Measurements from ENCODE around the gene RIMS4. TPM values are rescaled to one million over a fixed set of nuclear protein-coding genes. Genes with fewer than 3 reads are reported as not detected.
"Not testable (repeated sequence)": the region's sequence is repeated elsewhere in the genome, so short reads cannot be mapped to it uniquely, and the experiment has no call there.

RIMS4 gene
- total and polyA plus RNA-seq, 7 experiments from 2014 or later, result not detected

- intact Hi-C loops (cut with micrococcal nuclease); POLR2A ChIA-PET: not testable (repeated sequence)
These were observed 46.5 kb downstream of the RIMS4 start for GRCh38 chr20:44763798-44764197.

DNA sequence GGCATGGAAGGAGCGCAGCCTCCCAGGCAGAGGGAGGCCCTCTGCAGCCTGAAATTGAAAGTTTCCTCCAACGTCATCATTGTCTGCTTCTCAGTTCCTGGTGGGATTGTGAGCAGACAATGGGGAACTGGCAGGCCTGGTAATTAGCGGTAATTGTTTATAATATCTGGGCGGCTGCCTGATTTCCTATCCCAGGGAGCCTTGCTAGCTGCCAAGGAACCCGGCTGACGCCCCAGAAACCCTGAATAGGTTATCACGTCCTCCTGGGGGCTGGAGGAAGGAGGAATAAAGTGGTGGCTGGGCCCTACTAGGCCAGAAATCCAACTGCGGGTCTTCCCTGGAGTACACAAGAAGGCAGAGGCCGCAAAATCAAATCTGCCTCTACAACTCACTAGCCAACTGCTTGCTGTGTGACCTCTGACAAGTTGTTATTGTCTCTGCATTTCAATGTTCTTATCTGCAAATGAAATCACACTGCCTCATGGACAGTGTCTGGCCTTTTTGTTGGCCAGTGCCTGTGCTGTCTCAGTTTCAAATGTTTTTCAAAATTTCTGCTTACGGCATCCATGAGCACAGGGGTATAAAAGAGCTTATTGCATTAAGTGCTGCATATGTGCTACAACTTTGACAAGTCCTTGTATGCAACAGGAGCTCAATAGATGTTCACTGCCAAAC lies 47.7 kb downstream of the RIMS4 start:
- Mint-ChIP-seq H3K27ac (no peak overlapping the region), H3K36me3 (no peaks in the 10 kb centered on the region), H3K4me1 (peaks cover 0 to 3% (median 0%) of the 10 kb centered on the region in 7 donors), H3K27me3 (peaks cover 0 to 18% (median 10%) of the 10 kb centered on the region in 5 donors), H3K9me3 (no peaks in the 10 kb centered on the region), H3K4me3 (no peak overlapping the region)
- POLR2A ChIA-PET, result no interaction called here
- no peak overlapping the region for H3K27ac ChIP-seq (ENCODE audit: low read depth, low read length)
- ATAC-seq, result no peak
- DNase-seq, result no peak
- no peaks in the 10 kb centered on the region for H3K4me1 ChIP-seq (ENCODE audit: control insufficient read depth in 2 of 2, insufficient read depth in 2 of 2, low read length in 2 of 2)
- CTCF ChIA-PET, result no interaction called here
- no peaks in the 10 kb centered on the region for H3K9me3 ChIP-seq (ENCODE audit: control insufficient read depth in 2 of 3, low read length in 3 of 3)
- no peak overlapping the region for H3K4me3 ChIP-seq (ENCODE audit: low read length)
- intact Hi-C loops (cut with micrococcal nuclease), result no loop called here
- H3K36me3 ChIP-seq (ENCODE audit: control insufficient read depth in 2 of 3, insufficient read depth in 3 of 3, low read length in 3 of 3), result no peaks in the 10 kb centered on the region
- H3K27me3 ChIP-seq (ENCODE audit: control insufficient read depth in 2 of 2, insufficient read depth in 2 of 2, low read length in 2 of 2), result no peaks in the 10 kb centered on the region

More at GRCh38 chr20:44763798-44764197, 46.5 kb downstream of the RIMS4 start:
- H3K4me1 Mint-ChIP-seq; DNase-seq; H3K9me3 Mint-ChIP-seq; H3K27me3 ChIP-seq (ENCODE audit: control insufficient read depth in 2 of 2, insufficient read depth in 2 of 2, low read length in 2 of 2); H3K27ac ChIP-seq (ENCODE audit: low read depth, low read length); H3K36me3 ChIP-seq (ENCODE audit: control insufficient read depth in 2 of 3, insufficient read depth in 3 of 3, low read length in 3 of 3); H3K4me1 ChIP-seq (ENCODE audit: control insufficient read depth in 2 of 2, insufficient read depth in 2 of 2, low read length in 2 of 2); H3K4me3 ChIP-seq (ENCODE audit: low read length); H3K27ac Mint-ChIP-seq; H3K4me3 Mint-ChIP-seq; H3K9me3 ChIP-seq (ENCODE audit: control insufficient read depth in 2 of 3, low read length in 3 of 3); CTCF ChIA-PET; ATAC-seq; H3K36me3 Mint-ChIP-seq: not testable (repeated sequence)
- H3K27me3 Mint-ChIP-seq, result peaks cover 0 to 18% (median 10%) of the 10 kb centered on the region in 5 donors

DNA sequence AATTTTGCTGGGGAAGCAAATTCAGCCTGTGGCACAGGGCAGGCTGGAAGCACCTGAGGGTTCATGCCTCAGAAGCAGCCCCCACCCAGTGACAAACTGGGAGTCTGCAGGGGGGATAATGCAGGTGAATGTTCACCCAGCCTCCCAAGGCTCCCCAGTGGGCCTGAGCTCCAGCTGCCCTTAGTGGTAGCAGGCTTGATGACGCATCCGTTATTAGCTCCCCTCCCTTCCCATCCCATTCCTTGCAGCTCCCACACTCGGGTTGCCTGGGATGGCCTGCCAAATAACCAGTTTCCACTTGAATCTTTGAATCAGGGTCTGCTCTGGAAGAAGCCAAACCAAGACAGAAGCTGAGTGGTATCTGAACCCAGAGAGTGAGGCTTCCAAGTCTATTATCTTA lies 48.9 kb downstream of the RIMS4 start:
- Mint-ChIP-seq H3K27ac (no peak overlapping the region), H3K36me3 (no peaks in the 10 kb centered on the region), H3K4me3 (no peak overlapping the region), H3K9me3 (no peaks in the 10 kb centered on the region), H3K27me3 (peaks cover 0 to 17% (median 10%) of the 10 kb centered on the region in 5 donors), H3K4me1 (peaks cover 0 to 3% (median 0%) of the 10 kb centered on the region in 7 donors)
- H3K27me3 ChIP-seq (ENCODE audit: control insufficient read depth in 2 of 2, insufficient read depth in 2 of 2, low read length in 2 of 2), result no peaks in the 10 kb centered on the region
- no peaks in the 10 kb centered on the region for H3K9me3 ChIP-seq (ENCODE audit: control insufficient read depth in 2 of 3, low read length in 3 of 3)
- DNase-seq (no peak), ATAC-seq (no peak)
- H3K36me3 ChIP-seq (ENCODE audit: control insufficient read depth in 2 of 3, insufficient read depth in 3 of 3, low read length in 3 of 3), result no peaks in the 10 kb centered on the region
- intact Hi-C loops (cut with micrococcal nuclease), result no loop called here
- CTCF ChIA-PET, result no interaction called here
- no peak overlapping the region for H3K4me3 ChIP-seq (ENCODE audit: low read length)
- H3K4me1 ChIP-seq (ENCODE audit: control insufficient read depth in 2 of 2, insufficient read depth in 2 of 2, low read length in 2 of 2), result no peaks in the 10 kb centered on the region
- H3K27ac ChIP-seq (ENCODE audit: low read depth, low read length), result no peak overlapping the region
- POLR2A ChIA-PET, result no interaction called here

- H3K4me1 ChIP-seq (ENCODE audit: control insufficient read depth in 2 of 2, insufficient read depth in 2 of 2, low read length in 2 of 2), result no peaks in the 10 kb centered on the region
- no peaks in the 10 kb centered on the region for H3K36me3 Mint-ChIP-seq
- no peak overlapping the region for H3K4me3 Mint-ChIP-seq
- DNase-seq (no peak), ATAC-seq (no peak)
- no peak overlapping the region for H3K4me3 ChIP-seq (ENCODE audit: low read length)
- peaks cover 0 to 12% (median 4%) of the 10 kb centered on the region in 5 donors for H3K27me3 Mint-ChIP-seq
- peaks cover 0 to 3% (median 0%) of the 10 kb centered on the region in 7 donors for H3K4me1 Mint-ChIP-seq
- no peaks in the 10 kb centered on the region for H3K9me3 Mint-ChIP-seq
- no peaks in the 10 kb centered on the region for H3K9me3 ChIP-seq (ENCODE audit: control insufficient read depth in 2 of 3, low read length in 3 of 3)
- no peaks in the 10 kb centered on the region for H3K27me3 ChIP-seq (ENCODE audit: control insufficient read depth in 2 of 2, insufficient read depth in 2 of 2, low read length in 2 of 2)
- ChIA-PET POLR2A (no interaction called here), CTCF (no interaction called here)
- no peak overlapping the region for H3K27ac Mint-ChIP-seq
- H3K27ac ChIP-seq (ENCODE audit: low read depth, low read length), result no peak overlapping the region
- intact Hi-C loops (cut with micrococcal nuclease), result no loop called here
- no peaks in the 10 kb centered on the region for H3K36me3 ChIP-seq (ENCODE audit: control insufficient read depth in 2 of 3, insufficient read depth in 3 of 3, low read length in 3 of 3)
These were observed 50.8 kb downstream of the RIMS4 start for GRCh38 chr20:44759595-44759994.

GRCh38 chr20:44758247-44759101 lies 51.9 kb downstream of the RIMS4 start:
- H3K9me3 ChIP-seq (ENCODE audit: control insufficient read depth in 2 of 3, low read length in 3 of 3), result no peaks in the 10 kb centered on the region
- H3K36me3 ChIP-seq (ENCODE audit: control insufficient read depth in 2 of 3, insufficient read depth in 3 of 3, low read length in 3 of 3), result no peaks in the 10 kb centered on the region
- no peak overlapping the region for H3K27ac ChIP-seq (ENCODE audit: low read depth, low read length)
- CTCF ChIA-PET, result interaction anchor here (0.8 kb wide), 1 partner anchor 11 kb away, joined by 3 read pairs; no protein-coding TSS in a partner anchor
- Mint-ChIP-seq H3K9me3 (no peaks in the 10 kb centered on the region), H3K36me3 (no peaks in the 10 kb centered on the region), H3K27me3 (peaks cover 0 to 9% (median 4%) of the 10 kb centered on the region in 5 donors), H3K4me1 (peaks cover 0 to 2% (median 0%) of the 10 kb centered on the region in 7 donors), H3K27ac (no peak overlapping the region), H3K4me3 (no peak overlapping the region)
- DNase-seq, result no peak
- intact Hi-C loops (cut with micrococcal nuclease), result no loop called here
- no peaks in the 10 kb centered on the region for H3K4me1 ChIP-seq (ENCODE audit: control insufficient read depth in 2 of 2, insufficient read depth in 2 of 2, low read length in 2 of 2)
- POLR2A ChIA-PET, result no interaction called here
- H3K4me3 ChIP-seq (ENCODE audit: low read length), result no peak overlapping the region
- H3K27me3 ChIP-seq (ENCODE audit: control insufficient read depth in 2 of 2, insufficient read depth in 2 of 2, low read length in 2 of 2), result no peaks in the 10 kb centered on the region
- ATAC-seq, result no peak

DNA sequence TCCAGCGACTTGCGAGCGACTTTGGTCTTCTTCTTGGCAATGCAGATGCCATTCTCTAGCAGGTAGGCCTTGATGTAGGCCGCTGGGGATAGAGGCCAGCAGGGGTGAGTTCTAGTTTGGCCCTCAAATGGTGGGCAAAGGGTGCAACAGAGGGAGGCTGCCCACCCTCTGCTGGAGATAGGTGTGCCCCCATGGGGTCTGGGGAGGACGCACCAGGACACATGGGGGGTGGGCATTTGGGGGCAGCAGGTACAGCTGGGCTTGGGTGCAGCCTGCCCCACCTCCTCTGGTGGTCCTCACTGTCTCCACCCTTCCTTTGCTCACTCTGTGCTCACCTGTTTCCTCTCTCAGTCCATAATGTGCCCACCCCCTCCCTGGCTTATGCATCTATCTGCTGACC lies 53.4 kb downstream of the RIMS4 start:
- no peak overlapping the region for H3K4me3 Mint-ChIP-seq
- intact Hi-C loops (cut with micrococcal nuclease), result no loop called here

More for the DNA sequence above, 53.4 kb downstream of the RIMS4 start:
- H3K27me3 ChIP-seq (ENCODE audit: control insufficient read depth in 2 of 2, insufficient read depth in 2 of 2, low read length in 2 of 2), result no peaks in the 10 kb centered on the region
- no peaks in the 10 kb centered on the region for H3K4me1 ChIP-seq (ENCODE audit: control insufficient read depth in 2 of 2, insufficient read depth in 2 of 2, low read length in 2 of 2)
- ChIA-PET POLR2A (no interaction called here), CTCF (no interaction called here)
- H3K27ac ChIP-seq (ENCODE audit: low read depth, low read length), result no peak overlapping the region
- no peaks in the 10 kb centered on the region for H3K36me3 ChIP-seq (ENCODE audit: control insufficient read depth in 2 of 3, insufficient read depth in 3 of 3, low read length in 3 of 3)
- ATAC-seq, result no peak
- peaks cover 0 to 9% (median 4%) of the 10 kb centered on the region in 5 donors for H3K27me3 Mint-ChIP-seq
- H3K36me3 Mint-ChIP-seq, result no peaks in the 10 kb centered on the region
- DNase-seq, result no peak
- peaks cover 0 to 2% (median 0%) of the 10 kb centered on the region in 7 donors for H3K4me1 Mint-ChIP-seq
- H3K27ac Mint-ChIP-seq, result no peak overlapping the region
- no peaks in the 10 kb centered on the region for H3K9me3 Mint-ChIP-seq
- H3K9me3 ChIP-seq (ENCODE audit: control insufficient read depth in 2 of 3, low read length in 3 of 3), result no peaks in the 10 kb centered on the region
- no peak overlapping the region for H3K4me3 ChIP-seq (ENCODE audit: low read length)
